ENCODE results near the gene ABR.
"Not testable (repeated sequence)": the region's sequence is repeated elsewhere in the genome, so short reads cannot be mapped to it uniquely, and the experiment has no call there.

The ABR gene

DNA sequence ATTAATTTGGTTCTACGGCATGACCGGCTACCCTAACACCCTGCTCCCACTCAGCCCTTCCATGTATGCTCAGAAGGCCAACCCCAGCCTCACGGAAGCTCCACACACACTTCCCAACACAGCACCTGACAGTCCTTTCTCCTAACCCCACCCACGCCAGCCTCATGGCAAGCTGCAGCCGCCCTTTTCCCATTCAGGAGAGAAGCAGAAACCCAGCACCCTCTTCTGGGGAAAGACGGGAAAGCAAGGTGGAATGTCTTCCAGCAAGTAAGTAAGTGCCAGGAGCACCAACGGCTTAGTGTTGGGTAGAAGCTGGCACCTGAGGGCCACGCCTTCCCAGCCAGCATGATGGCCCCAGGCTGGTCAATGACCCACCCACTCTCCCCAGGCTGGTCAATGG lies 32.1 kb downstream of the ABR start:
- peak; percentile 81 for DNase-seq (ENCODE audit: low spot score)

DNA sequence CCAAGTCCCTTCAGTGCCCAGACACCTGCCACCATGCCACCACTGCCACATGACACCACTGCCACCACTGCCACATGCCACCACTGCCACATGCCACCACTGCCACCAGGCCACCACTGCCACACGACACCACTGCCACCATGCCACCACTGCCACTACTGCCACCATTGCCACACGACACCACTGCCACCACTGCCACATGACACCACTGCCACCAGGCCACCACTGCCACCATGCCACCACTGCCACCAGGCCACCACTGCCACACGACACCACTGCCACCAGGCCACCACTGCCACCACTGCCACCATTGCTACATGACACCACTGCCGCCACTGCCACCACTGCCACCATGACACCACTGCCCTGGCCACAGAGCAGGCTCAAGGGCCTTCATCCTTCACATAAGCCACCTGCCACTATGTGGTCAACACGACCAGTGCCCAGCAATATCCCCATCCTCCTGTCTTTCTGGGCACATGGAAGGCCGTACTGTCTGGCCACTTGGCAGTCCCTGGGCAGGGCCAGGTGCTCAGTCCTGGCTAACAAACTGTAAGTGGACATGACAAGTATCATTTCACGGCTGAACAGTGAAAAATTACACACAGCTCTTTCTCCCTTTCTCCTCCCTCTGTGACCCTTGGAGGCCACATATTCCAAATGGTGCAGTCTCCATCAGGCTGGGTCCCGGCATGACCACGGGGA lies 33.1 kb downstream of the ABR start:
- DNase-seq (ENCODE audit: low spot score), result no peak

DNA sequence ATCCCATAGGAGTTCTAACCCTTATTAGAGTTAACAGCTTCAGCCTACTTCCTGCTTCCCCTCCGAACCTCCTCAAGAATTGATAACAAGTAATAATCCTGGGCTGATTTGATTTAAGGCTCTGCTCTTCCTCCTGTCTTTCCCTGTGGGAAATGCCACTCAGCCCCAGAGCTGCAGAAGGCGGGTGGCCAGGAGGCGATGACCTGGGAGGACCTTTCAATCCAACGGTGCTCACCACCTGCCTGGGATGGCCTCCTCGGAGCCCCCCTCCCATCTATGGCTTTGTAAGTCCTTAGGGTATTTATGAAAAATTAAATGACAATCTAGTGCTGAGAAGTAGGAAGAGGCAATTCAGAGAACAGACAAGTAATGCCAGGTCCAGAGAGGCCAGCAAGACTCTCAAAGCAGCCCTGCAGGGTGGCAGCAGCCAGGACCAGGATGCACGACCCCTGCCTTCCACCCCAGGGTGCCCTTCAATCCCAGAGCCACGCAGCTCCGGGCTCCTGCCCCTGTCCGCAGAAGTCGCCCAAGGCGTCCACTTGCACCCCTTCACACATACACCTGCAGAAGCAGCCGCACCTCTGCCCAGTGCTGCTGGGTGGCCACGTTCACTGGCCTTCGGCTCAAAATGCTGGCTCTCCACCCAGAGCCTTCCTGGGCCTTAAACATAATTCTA lies 34.3 kb downstream of the ABR start:
- DNase-seq (ENCODE audit: low spot score), result no peak

- no peak for DNase-seq (ENCODE audit: low spot score)
These were observed 35.6 kb downstream of the ABR start for GRCh38 chr17:1144162-1144561.

GRCh38 chr17:1143573-1143972 lies 36.2 kb downstream of the ABR start:
- DNase-seq (ENCODE audit: low spot score), result peak; percentile 35

GRCh38 chr17:1142561-1142971 lies 37.2 kb downstream of the ABR start:
- no peak for DNase-seq (ENCODE audit: low spot score)

- DNase-seq (ENCODE audit: low spot score), result no peak
These were observed 42.3 kb downstream of the ABR start for GRCh38 chr17:1137465-1137894.

GRCh38 chr17:1136748-1137147 lies 43.0 kb downstream of the ABR start:
- no peak for DNase-seq (ENCODE audit: low spot score)

DNA sequence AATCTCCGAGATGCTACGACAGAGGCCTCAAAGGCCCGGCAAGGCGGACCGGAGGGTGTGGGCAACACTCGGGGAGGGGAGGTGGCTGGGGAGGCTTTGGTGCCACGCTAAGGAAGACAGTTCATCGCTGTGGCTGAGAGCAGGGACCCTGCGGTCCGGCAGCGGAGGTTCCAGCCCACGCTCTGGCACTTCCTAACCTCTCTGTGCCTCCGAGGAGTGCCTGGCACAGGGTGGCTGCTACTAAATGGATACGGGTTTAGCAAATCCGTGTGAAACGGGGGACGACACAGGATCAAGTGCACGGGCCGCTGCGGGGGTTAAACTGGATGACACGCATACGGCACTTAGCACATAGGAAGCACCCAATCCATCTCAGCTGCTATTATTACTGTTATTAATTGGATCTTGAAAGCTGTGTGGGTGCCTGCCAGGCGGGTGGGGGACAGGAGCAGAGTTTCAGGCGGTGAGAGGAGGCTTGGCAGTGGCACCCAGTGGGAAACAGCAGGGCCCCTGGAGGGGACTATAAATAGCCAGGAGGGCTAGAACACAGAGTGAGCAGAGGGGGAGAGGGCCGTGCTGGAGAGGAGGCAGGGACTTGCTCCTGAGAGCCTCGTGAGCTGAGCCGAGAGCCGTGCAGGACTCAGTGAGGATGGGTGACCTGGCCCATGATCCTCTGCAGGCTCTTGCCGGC lies 45.0 kb downstream of the ABR start:
- no peak for DNase-seq (ENCODE audit: low spot score)

GRCh38 chr17:1130191-1130590 lies 49.6 kb downstream of the ABR start:
- no peak for DNase-seq (ENCODE audit: low spot score)

- not testable (repeated sequence) for DNase-seq (ENCODE audit: low spot score)
These were observed 51.3 kb downstream of the ABR start for GRCh38 chr17:1128463-1128862.

DNA sequence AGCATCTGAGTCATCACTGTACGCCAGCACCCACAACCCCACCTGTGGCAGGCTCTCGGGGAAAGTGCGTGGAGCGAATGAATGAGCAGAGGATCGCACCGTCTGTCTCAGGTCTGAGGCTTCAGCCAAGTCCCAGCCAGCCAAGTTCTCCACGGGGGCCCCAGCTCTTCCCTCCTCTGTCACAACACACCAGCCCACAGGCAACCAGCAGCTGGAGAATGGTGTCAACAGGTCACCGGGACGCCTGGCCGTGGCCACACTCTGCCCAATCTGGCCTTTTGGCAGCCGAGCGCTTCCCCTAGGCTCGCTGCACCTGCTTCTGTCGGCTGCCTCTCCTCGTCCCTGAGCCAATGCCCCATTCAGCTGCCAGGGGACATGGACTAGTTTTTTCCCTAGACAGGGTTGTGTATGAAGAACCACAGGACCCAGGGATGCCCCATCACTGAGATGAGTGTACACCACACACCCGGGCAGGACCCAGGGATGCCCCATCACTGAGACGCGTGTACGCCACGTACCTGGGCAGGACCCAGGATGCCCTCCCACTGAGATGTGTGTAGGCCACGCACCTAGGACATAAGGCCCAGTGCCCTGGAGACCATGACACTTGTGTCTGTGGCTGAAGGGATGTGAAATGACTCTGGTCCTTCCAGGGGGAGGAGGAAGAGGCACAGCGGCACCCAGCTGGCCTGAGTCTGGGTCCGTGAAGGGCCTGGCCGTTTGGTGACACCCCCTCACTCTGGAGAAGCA lies 52.8 kb downstream of the ABR start:
- DNase-seq (ENCODE audit: low spot score), result no peak

- DNase-seq (ENCODE audit: low spot score), result no peak
These were observed 53.5 kb downstream of the ABR start for GRCh38 chr17:1126250-1126797.

- no peak for DNase-seq (ENCODE audit: low spot score)
These were observed 54.0 kb downstream of the ABR start for GRCh38 chr17:1125788-1126145.

- DNase-seq (ENCODE audit: low spot score), result peak; percentile 26
These were observed 54.6 kb downstream of the ABR start for GRCh38 chr17:1124896-1125787.

- DNase-seq (ENCODE audit: low spot score), result no peak
These were observed 55.7 kb downstream of the ABR start for GRCh38 chr17:1123921-1124715.

- DNase-seq (ENCODE audit: low spot score), result no peak
These were observed 56.4 kb downstream of the ABR start for GRCh38 chr17:1123393-1123831.

- DNase-seq (ENCODE audit: low spot score), result peak; percentile 74
These were observed 57.0 kb downstream of the ABR start for GRCh38 chr17:1122533-1123392.

GRCh38 chr17:1121442-1121817 lies 58.4 kb downstream of the ABR start:
- DNase-seq (ENCODE audit: low spot score), result not testable (repeated sequence)
